Mesodermal cell (in vitro differentiated cells): Measurements from ENCODE around the gene PARD3B.

Experiments
- H3K27ac ChIP-seq: 2 replicates; pipeline ENCODE4 v1.7.0; 2013; ENCODE audit warnings: mild to moderate bottlenecking, low read depth, low read length, moderate library complexity; ENCODE audit not compliant: severe bottlenecking
- H3K36me3 ChIP-seq: 2 replicates; pipeline ENCODE4 v1.7.1; 2013; ENCODE audit warnings: mild to moderate bottlenecking, low read length, moderate library complexity; ENCODE audit not compliant: control insufficient read depth, insufficient read depth
- H3K4me1 ChIP-seq: one replicate; pipeline ENCODE4 v1.7.1; 2013; ENCODE audit warnings: mild to moderate bottlenecking, low read length; ENCODE audit not compliant: insufficient read depth, control insufficient read depth, poor library complexity, severe bottlenecking
- H3K4me3 ChIP-seq: 2 replicates; pipeline ENCODE4 v1.7.0; 2013; ENCODE audit warnings: low read length, control low read depth, mild to moderate bottlenecking; ENCODE audit not compliant: insufficient read depth, poor library complexity, severe bottlenecking; ENCODE audit errors: extremely low read depth
- H3K9me3 ChIP-seq: 2 replicates; pipeline ENCODE4 v1.7.1; 2013; ENCODE audit warnings: mild to moderate bottlenecking, low read length, moderate library complexity; ENCODE audit not compliant: control insufficient read depth
- WGBS, 2 experiments: methylation state at CpG; one replicate each; pipeline ENCODE4 v1.1.5; 2013; ENCODE audit warnings: missing lambda C conversion rate in 2 of 2; ENCODE audit not compliant: insufficient coverage in 2 of 2; 5-methylcytosine and 5-hydroxymethylcytosine counted together

The PARD3B gene

DNA sequence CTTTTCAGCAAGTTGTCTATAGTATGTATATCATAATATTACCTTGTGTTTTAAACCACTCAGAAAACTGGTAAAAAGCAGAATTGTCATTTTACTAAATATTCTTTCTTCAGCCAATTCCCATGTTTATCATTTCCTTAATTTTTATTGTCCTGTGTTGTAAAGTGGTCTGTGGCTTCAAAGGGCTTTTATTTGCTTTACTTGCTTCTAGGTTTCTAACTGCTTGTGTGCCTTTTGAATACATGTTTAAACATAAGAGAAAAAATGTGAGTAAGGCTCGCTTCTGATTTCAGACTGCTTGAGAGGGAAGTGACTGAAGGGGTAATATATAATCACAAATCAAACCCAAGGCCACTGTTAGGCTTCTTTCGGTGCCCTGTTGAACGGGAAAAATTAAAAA, 729.5 kb downstream of the PARD3B start:
- H3K4me1 ChIP-seq, result no peaks in the 10 kb centered on the region
- no peak overlapping the region for H3K4me3 ChIP-seq
- no peaks in the 10 kb centered on the region for H3K36me3 ChIP-seq
- H3K9me3 ChIP-seq, result no peaks in the 10 kb centered on the region
- no peak overlapping the region for H3K27ac ChIP-seq
- WGBS, 2 experiments, result no CpG with 5 or more reads among the region's 3 CpGs

DNA sequence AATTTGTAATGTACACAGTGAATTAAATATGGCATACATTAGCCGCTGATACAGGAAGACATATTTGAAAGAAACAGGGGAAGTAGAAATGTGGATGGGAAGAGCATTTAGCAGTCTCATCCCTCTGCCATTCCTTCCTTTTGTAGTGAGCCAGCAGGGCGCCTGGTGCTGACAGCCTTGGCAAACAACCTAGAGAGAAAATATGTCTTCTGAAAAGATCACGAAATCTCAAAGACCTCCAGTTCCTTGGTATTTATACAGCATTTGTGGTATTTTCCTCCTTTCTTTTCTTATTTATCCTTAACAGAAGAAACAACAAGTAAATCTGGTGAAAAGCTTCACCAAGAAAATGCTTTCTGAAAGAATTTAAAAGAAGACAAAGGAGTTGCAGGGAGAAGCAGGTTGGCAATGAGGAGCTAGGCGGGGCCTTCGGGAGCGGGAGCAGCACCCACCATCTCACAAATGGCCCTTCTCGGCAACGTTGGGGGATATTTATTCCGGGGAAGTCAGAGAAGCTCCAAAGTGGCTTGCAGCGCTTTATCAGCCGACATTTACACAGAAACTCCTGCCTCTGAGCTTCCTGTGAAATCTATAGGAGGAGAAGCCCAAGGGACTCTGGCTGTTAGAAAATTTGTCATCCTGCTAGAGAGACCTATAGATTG, 731.0 kb downstream of the PARD3B start:
- H3K4me1 ChIP-seq, result no peaks in the 10 kb centered on the region
- H3K4me3 ChIP-seq, result no peak overlapping the region
- H3K9me3 ChIP-seq, result no peaks in the 10 kb centered on the region
- no peak overlapping the region for H3K27ac ChIP-seq
- no peaks in the 10 kb centered on the region for H3K36me3 ChIP-seq
- WGBS, 2 experiments, result 42% methylated on average over 7 of the region's 11 CpGs; no CpG with 5 or more reads in 1 of the 2 experiments

DNA sequence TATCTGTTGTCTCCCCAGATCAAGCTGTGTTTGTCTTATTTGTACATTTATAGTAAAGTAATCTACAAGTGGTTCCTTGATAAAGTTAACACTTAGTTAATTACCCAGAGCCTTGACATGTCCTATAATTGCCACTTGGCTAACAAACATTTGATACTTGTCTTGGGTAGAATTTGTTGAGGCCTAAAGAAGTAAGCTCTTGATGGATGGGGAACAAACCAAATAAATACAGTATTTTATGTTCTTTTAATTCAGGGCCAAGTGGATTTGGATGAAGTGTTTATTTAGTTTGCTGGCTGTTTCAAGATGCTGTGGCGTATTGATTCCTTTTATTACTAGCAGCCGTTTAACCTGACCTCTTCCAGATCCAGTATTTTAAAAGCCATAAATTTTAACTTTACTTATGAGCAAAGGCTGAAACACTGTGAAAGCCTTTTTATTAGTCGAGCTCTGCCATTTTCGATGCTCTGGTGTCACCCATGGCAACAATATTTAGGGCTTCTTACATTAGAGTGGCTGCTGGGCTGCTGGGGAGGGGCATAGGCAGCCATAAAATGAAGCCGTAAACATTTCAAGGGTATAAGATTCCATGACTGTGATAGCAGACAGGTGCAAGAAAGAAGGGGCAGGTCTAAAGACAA, 735.4 kb downstream of the PARD3B start:
- no peaks in the 10 kb centered on the region for H3K4me1 ChIP-seq
- WGBS, 2 experiments, result 88 to 100% methylated on average over 3 of the region's 5 CpGs
- H3K9me3 ChIP-seq, result no peaks in the 10 kb centered on the region
- H3K36me3 ChIP-seq, result no peaks in the 10 kb centered on the region
- H3K4me3 ChIP-seq, result no peak overlapping the region
- no peak overlapping the region for H3K27ac ChIP-seq

DNA sequence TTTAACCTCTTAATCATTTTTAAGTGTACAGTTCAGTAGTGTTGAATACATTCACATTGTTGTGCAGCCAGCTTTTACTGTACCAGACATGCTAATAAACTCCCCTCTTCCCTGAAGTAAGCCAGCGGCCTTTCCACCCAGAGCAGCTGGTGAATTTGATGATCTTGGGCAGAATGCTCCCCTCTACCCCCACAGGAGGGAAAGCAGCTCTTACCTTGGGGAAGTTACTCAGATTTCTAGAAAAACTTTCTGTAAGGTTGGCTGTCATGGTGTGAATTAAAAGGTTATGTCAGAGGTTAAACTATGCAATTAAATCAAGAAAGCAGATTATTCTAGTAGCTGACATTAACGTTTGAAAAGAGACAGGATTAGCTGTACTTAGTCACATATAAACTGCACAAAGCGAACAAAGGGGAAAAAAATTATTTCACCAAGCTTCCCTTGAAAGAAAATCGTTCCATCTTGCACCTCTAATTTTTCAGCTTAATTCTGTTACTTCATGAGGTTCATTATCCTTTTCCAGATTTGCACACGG, 738.5 kb downstream of the PARD3B start:
- WGBS, 2 experiments, result 61 to 66% methylated on average over 2 to 3 of the region's 5 CpGs

DNA sequence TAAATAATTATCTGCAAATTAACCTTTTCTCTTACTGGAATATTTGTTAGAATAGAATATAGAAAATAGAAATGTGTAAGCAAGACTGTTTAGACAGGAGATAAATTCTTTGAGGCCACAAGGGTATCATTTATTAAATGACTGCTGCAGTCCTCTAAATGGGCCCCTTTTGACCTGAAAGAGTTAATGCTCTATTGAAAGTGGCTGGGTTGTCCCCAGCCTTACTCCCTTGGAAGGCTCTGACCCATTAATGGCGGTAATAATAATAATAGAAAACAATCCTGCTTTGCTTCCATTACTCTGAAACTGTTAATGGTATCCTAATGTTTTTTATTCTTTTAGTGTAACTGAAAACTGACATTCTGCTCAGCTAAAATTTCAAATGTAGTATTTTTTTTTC, 739.1 kb downstream of the PARD3B start:
- no peak overlapping the region for H3K4me3 ChIP-seq
- H3K27ac ChIP-seq, result no peak overlapping the region
- H3K9me3 ChIP-seq, result no peaks in the 10 kb centered on the region
- H3K36me3 ChIP-seq, result no peaks in the 10 kb centered on the region
- H3K4me1 ChIP-seq, result no peaks in the 10 kb centered on the region
- no CpG with 5 or more reads among the region's 1 CpG for WGBS, 2 experiments

More for the DNA sequence above, 738.5 kb downstream of the PARD3B start:
- H3K4me1 ChIP-seq, result no peaks in the 10 kb centered on the region
- no peak overlapping the region for H3K4me3 ChIP-seq
- no peaks in the 10 kb centered on the region for H3K36me3 ChIP-seq
- no peaks in the 10 kb centered on the region for H3K9me3 ChIP-seq
- H3K27ac ChIP-seq, result no peak overlapping the region

DNA sequence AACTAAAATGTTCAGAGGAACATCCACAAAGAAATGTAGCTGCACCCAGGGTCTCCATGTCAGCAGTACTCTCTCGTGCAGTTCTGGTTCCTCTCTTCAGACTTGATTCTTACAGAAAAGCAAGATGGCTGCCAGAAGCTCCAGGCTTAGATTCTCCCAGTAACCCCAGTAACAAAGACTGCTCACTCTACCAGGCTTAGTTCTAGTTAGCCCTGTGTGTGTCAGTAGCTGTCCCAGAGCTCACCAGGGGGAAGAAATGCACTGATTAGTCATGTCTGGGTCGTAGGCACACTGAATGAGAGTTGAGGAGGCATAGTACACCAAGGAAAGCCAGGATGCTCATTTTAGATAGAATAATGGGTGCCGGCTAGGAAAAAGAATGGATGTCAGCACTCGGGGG, 742.0 kb downstream of the PARD3B start:
- 90 to 98% methylated on average over 3 to 4 of the region's 4 CpGs for WGBS, 2 experiments
- Histone ChIP-seq H3K4me1 (no peaks in the 10 kb centered on the region), H3K36me3 (no peaks in the 10 kb centered on the region), H3K4me3 (no peak overlapping the region), H3K27ac (no peak overlapping the region), H3K9me3 (no peaks in the 10 kb centered on the region)

DNA sequence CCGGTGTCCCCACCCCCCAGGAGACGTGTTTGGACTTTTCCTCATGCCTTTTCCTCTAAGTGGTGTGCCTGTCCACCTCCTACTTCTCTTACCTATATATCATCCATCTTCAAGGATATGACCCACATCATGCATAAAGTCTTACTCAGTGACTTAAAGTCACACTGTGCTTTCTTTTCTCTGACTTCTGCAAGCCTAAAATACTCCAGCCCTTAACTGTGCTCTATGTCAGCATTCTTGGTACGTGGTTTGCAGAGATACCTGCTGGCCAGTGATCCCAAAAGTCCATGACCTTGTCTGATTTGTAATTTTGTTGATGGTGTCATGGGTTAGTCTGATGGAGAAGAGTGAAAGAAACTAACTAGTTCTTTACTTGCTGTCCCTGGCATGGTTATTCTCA, 743.4 kb downstream of the PARD3B start:
- Histone ChIP-seq H3K36me3 (no peaks in the 10 kb centered on the region), H3K27ac (no peak overlapping the region), H3K4me1 (no peaks in the 10 kb centered on the region), H3K9me3 (no peaks in the 10 kb centered on the region), H3K4me3 (no peak overlapping the region)
- 94 to 96% methylated on average over 2 to 3 of the region's 3 CpGs for WGBS, 2 experiments

DNA sequence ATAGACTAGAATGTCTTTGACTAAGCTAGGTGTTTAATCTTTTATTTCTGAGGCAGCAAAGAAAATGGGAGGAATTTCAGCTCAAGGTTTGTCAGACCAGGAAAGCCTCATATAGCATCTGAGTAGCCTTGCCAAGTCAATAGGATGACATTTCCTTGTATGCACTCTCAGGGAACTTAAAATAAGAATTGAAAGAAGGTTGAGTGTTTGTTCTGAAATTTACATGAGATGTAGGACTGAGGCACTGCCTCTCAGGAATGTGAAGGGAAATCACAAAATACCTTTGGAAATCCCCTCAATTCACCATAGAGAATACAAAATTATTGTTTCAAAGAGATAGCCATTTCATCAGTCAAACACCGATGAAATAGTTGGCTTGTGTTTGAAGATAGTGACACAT, 745.0 kb downstream of the PARD3B start:
- Histone ChIP-seq H3K27ac (no peak overlapping the region), H3K4me3 (no peak overlapping the region), H3K36me3 (no peaks in the 10 kb centered on the region), H3K4me1 (no peaks in the 10 kb centered on the region), H3K9me3 (no peaks in the 10 kb centered on the region)
- no CpG with 5 or more reads among the region's 1 CpG for WGBS, 2 experiments

DNA sequence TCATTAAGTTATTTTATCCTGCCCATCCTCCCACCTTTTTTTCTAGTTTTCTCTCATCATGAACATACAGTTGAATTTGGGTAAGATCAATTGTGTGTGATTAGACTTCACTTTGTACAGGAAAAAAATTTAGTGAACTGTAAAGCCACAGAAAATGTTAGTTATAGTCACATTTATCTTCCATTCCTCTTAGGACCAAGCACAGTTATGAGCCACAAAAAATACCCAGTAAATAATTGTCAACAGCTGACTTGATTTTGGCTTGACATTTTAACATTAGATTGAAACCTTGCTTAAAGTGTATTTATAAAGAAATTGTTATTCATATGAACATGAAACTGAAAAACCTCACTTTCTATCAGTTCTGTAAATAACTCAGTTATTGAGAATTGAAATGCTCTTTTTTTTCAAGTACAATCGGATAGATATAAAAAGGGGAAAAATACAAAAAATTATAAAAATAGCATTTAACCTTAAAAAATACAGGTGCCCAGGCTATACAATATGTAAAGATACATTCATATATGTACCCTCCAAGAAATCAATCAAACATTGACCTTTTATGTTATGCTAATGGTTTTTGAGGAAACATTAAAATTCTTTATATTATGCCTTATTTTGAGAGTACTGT, 747.5 kb downstream of the PARD3B start:
- Histone ChIP-seq H3K27ac (no peak overlapping the region), H3K4me1 (no peaks in the 10 kb centered on the region), H3K4me3 (no peak overlapping the region), H3K36me3 (no peaks in the 10 kb centered on the region), H3K9me3 (no peaks in the 10 kb centered on the region)
- no CpG with 5 or more reads among the region's 1 CpG for WGBS, 2 experiments

DNA sequence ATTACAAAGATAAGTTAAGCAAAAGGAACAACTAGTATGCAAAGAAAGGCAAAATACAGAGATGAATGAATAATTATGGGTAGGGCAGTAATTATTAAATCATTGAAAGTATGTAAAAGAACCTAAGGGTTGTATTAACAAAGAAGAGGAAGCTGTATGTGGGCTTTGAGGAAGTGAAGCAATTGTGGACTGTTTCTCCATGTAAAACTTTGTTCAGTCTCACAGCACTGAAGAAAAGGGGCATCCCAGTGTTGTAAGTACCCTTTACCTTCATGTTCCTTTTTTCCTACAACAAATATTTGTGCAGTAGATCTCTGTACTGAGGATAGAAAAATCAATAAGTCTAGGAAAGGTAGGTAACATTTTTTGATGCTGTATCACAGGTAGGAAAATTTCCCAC, 748.3 kb downstream of the PARD3B start:
- H3K9me3 ChIP-seq, result no peaks in the 10 kb centered on the region
- H3K36me3 ChIP-seq, result no peaks in the 10 kb centered on the region
- H3K27ac ChIP-seq, result no peak overlapping the region
- H3K4me3 ChIP-seq, result no peak overlapping the region
- no peaks in the 10 kb centered on the region for H3K4me1 ChIP-seq

DNA sequence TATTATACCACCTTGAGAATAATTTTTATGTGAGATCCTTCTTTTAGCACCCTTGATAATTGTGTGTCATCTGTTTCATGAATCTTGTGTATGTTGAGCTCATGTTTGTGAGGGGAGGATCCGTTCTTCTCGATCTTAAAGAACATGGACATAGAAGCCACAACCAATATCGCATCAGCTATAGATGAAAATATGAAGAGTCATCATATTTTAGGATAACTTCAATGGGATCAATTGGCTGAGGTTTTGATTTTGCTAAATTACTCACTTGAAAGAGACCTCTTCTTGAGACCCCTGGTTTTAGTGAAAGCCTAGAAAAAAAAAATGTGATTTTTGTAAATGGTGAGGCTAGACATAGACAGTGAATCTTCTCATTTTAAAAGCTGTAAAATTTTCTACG, 751.7 kb downstream of the PARD3B start:
- Histone ChIP-seq H3K9me3 (no peaks in the 10 kb centered on the region), H3K4me1 (no peaks in the 10 kb centered on the region), H3K36me3 (no peaks in the 10 kb centered on the region), H3K4me3 (no peak overlapping the region), H3K27ac (no peak overlapping the region)
- WGBS, 2 experiments, result no CpG with 5 or more reads among the region's 4 CpGs
